Cardiac muscle cell (in vitro differentiated cells and primary cell): ENCODE measurements around the gene RIMBP2. TPM values are rescaled to one million over a fixed set of nuclear protein-coding genes. Genes with fewer than 3 reads are reported as not detected.
A peak's percentile ranks its signal among the peaks of the same experiment; 100 is the strongest.

Experiments used
- DNase-seq, 2 donors: peaks; one replicate each; pipeline versions ENCODE4 v3.0.0 to v3.0.0-alpha.2; 2010 to 2017; ENCODE audit warnings: low read depth in 1 of 2, low spot score in 1 of 2
- H3K27ac ChIP-seq: fragments of 200-600 bp; sonication (generic); 2 replicates; pipeline ENCODE4 v1.5.1; 2016
- H3K27me3 ChIP-seq: fragments of 200-600 bp; sonication (generic); 2 replicates; pipeline ENCODE4 v1.6.0; 2016; ENCODE audit warnings: control low read depth
- H3K36me3 ChIP-seq: fragments of 200-600 bp; sonication (generic); 2 replicates; pipeline ENCODE4 v1.5.1; 2016; ENCODE audit warnings: control low read depth
- H3K4me1 ChIP-seq: fragments of 200-600 bp; sonication (generic); 2 replicates; pipeline ENCODE4 v1.8.1; 2017; ENCODE audit warnings: low read depth, mild to moderate bottlenecking, mixed run types
- H3K4me3 ChIP-seq: fragments of 200-600 bp; sonication (generic); 2 replicates; pipeline ENCODE4 v1.5.1; 2016; ENCODE audit warnings: mild to moderate bottlenecking
- H3K9me3 ChIP-seq: fragments of 200-600 bp; sonication (generic); 2 replicates; pipeline ENCODE4 v1.5.1; 2017; ENCODE audit warnings: low read depth, mild to moderate bottlenecking, control low read depth
- polyA plus RNA-seq: library from polyadenylated mRNA; unstranded; fragments of >200 nt; fragmentation: Nextera tagmentation; extraction: Ambion mirVana; gene quantifications from 2 replicates; pipeline ENCODE4 v1.2.1, GENCODE V29; 2016
- total RNA-seq: library from RNA; depleted of rRNA; stranded (reverse); fragments of >200 nt; gene quantifications from 2 replicates; pipeline ENCODE4 v1.2.3, GENCODE V29; 2016
- TF ChIP-seq, protein P1 (sequence below): IDR thresholded peaks from 2 replicates; pipeline ENCODE4 v1.5.1; 2012; ENCODE audit warnings: low read depth, mild to moderate bottlenecking, low read length

The RIMBP2 gene
- total and polyA plus RNA-seq, 2 experiments from 2014 or later, result 2.6 to 10.5 TPM

DNA sequence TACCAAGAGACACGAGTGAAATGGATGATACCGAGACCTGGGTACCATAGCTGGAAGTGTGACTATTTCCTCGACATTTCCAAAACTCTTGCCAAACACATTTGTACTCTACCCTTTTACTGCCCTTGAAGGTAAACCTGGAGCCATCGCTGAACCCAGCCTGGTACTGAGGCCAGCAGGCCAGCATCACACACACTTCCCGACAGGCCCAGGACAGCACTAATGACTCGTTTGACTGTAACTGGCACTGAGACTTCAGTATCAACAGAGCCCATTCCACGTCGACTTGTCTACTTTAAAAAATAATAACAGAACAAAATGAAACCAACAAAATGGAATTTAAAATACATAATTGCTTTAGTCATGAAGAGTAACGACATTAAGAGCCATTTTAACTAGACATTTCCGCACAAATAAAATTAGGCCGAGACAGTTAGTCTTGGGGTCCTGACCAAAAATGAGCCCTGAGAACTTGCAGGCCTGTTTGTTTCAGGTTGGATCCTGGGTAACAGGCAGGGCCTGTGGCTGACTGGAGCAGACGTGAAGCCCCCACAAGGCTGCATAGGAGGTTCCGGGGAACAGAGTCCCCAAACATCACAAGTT, 94.3 kb downstream of the RIMBP2 start:
- no peaks in the 10 kb centered on the region for H3K9me3 ChIP-seq
- TF ChIP-seq, protein P1, sequence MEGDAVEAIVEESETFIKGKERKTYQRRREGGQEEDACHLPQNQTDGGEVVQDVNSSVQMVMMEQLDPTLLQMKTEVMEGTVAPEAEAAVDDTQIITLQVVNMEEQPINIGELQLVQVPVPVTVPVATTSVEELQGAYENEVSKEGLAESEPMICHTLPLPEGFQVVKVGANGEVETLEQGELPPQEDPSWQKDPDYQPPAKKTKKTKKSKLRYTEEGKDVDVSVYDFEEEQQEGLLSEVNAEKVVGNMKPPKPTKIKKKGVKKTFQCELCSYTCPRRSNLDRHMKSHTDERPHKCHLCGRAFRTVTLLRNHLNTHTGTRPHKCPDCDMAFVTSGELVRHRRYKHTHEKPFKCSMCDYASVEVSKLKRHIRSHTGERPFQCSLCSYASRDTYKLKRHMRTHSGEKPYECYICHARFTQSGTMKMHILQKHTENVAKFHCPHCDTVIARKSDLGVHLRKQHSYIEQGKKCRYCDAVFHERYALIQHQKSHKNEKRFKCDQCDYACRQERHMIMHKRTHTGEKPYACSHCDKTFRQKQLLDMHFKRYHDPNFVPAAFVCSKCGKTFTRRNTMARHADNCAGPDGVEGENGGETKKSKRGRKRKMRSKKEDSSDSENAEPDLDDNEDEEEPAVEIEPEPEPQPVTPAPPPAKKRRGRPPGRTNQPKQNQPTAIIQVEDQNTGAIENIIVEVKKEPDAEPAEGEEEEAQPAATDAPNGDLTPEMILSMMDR, result no peak
- no peak overlapping the region for H3K27ac ChIP-seq
- H3K4me3 ChIP-seq, result no peak overlapping the region
- H3K4me1 ChIP-seq, result no peaks in the 10 kb centered on the region
- no peak for DNase-seq
- no peaks in the 10 kb centered on the region for H3K27me3 ChIP-seq
- H3K36me3 ChIP-seq, result no peaks in the 10 kb centered on the region

DNA sequence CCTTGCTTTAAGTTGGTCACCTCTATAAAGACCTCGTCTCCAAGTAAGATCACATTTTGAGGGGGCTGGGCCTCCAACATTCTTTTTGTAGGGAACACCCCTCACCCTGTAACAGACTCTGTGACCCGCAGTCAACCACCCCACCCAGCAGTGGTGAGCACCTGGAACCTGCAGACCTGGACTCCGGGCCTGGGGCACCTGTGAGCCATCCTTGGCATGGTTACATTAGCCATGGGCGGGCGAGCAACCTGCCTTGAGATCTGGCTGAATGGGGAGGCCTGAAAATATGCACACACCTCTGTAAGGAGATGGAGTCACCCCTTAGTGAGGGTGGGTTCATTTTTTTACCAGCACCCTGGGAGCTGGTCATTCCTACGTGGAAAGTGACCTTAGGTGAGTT, 95.3 kb downstream of the RIMBP2 start:
- DNase-seq, result no peak
- Histone ChIP-seq H3K4me1 (no peaks in the 10 kb centered on the region), H3K4me3 (no peak overlapping the region), H3K9me3 (no peaks in the 10 kb centered on the region), H3K36me3 (no peaks in the 10 kb centered on the region), H3K27ac (no peak overlapping the region), H3K27me3 (no peaks in the 10 kb centered on the region)
- TF ChIP-seq, protein P1, result no peak

DNA sequence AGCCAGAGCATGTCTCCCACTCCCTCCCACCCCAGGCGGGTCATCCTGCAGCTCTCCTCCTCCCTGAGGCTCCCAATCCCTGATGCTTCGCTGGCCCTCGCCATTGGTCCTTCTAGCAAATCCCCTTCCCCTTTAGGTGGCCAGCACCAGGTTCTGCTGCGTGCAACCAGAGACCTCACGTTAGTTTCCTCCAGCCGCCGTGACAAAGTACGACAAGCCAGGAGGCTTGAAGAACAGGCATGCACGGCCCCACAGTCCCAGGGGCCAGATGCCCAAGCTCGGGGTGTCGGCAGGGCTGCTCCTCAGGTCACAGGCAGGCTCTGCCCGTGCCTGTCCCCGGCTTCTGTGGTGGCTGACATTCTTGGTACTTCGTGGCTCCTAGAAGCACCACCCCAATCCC, 95.8 kb downstream of the RIMBP2 start:
- Histone ChIP-seq H3K36me3 (no peaks in the 10 kb centered on the region), H3K4me1 (no peaks in the 10 kb centered on the region), H3K9me3 (no peaks in the 10 kb centered on the region), H3K27ac (no peak overlapping the region), H3K4me3 (no peak overlapping the region), H3K27me3 (no peaks in the 10 kb centered on the region)
- DNase-seq, result no peak
- TF ChIP-seq, protein P1, result no peak

DNA sequence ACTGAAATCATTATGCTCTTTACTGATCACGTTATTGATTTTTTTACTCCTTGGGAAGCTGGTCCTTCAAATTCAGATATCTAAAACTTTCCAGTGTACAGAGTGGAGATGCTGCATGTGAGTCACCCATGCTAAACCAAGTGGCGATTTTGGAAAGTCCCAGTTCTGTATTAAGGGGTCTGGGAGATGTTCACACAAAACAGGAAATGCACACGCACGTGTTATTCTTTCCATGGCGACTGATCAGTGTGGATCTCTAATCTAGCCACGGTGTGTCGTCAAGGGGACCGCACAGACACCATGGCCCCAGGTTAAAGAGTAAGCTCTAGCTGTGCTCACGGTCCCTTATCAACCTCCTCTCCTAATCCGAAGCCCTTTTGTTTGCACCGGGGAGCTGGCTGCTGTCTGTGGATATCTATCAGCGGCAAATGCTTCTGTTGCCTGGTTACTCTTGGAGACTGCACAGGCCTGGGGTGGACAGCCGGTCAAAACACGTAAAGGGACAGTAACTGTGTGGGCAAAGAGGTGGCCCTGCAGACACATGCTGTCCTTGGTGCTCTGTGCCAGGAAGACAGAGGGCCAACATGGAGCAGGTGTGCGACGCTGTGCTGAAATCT, 96.6 kb downstream of the RIMBP2 start:
- DNase-seq, result no peak
- H3K4me1 ChIP-seq, result no peaks in the 10 kb centered on the region
- no peak overlapping the region for H3K4me3 ChIP-seq
- H3K27ac ChIP-seq, result no peak overlapping the region
- no peaks in the 10 kb centered on the region for H3K36me3 ChIP-seq
- TF ChIP-seq, protein P1, result no peak
- H3K27me3 ChIP-seq, result no peaks in the 10 kb centered on the region
- H3K9me3 ChIP-seq, result no peaks in the 10 kb centered on the region

DNA sequence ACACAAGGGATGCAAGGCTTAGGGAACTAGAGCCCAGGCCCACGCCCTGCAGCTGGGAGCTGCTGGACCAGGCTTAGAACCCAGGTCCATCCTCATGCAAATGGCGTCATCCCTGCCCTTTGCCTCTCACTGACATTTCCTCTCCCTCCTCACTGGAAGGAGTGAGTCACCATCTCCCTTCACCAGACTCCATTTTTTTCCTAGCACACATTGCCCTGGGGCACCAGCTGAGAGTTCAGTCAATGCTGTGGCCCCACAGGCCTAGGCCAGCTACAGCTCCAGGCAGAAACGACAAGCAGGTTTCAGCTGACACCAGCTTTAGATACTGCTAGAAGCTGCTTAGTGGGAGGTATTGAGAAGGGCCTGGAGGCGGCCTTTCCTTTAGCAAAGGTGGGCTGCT, 98.9 kb downstream of the RIMBP2 start:
- Histone ChIP-seq H3K36me3 (no peaks in the 10 kb centered on the region), H3K4me1 (no peaks in the 10 kb centered on the region), H3K4me3 (no peak overlapping the region), H3K9me3 (no peaks in the 10 kb centered on the region), H3K27ac (peak overlapping the region; percentile 21), H3K27me3 (no peaks in the 10 kb centered on the region)
- TF ChIP-seq, protein P1, result no peak
- DNase-seq, result peak in 1 of 2 donors; percentile 2
